Measurements from ENCODE around the gene C4orf51. TPM values are rescaled to one million over a fixed set of nuclear protein-coding genes. Genes with fewer than 3 reads are reported as not detected.

Gene C4orf51
- total and polyA plus RNA-seq, 9 donors, result not detected

DNA sequence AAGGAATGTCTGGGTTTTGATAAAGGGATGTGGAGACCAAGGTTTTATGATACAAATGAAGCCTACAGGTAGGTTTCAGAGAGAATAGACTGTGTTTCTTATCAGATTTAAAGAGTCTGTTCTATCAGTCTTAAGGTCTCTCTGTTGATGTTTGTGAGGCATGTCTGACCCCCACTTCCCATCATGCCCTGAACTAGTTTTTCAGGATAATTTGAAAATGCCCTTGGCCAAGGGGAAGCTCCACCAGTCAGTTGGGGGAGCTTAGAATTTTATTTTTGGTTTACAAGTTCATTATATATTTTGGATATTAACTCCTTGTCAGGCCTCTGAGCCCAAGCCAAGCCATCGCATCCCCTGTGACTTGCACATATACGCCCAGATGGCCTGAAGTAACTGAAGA lies 18.6 kb downstream of the C4orf51 start:
- Histone ChIP-seq H3K4me1 (ENCODE audit: control insufficient read depth, insufficient read depth, low read length) (no peaks in the 10 kb centered on the region), H3K27me3 (ENCODE audit: control insufficient read depth, insufficient read depth, low read length) (no peaks in the 10 kb centered on the region), H3K4me3 (ENCODE audit: low read length) (no peak overlapping the region), H3K27ac (ENCODE audit: low read length) (no peak overlapping the region), H3K36me3 (ENCODE audit: control insufficient read depth, insufficient read depth, low read length) (no peaks in the 10 kb centered on the region), H3K9me3 (replicated peaks; ENCODE audit: control insufficient read depth, low read depth, low read length) (no peaks in the 10 kb centered on the region)
- WGBS (ENCODE audit: insufficient coverage), result no CpG with 5 or more reads among the region's 2 CpGs
- DNase-seq, result no peak

DNA sequence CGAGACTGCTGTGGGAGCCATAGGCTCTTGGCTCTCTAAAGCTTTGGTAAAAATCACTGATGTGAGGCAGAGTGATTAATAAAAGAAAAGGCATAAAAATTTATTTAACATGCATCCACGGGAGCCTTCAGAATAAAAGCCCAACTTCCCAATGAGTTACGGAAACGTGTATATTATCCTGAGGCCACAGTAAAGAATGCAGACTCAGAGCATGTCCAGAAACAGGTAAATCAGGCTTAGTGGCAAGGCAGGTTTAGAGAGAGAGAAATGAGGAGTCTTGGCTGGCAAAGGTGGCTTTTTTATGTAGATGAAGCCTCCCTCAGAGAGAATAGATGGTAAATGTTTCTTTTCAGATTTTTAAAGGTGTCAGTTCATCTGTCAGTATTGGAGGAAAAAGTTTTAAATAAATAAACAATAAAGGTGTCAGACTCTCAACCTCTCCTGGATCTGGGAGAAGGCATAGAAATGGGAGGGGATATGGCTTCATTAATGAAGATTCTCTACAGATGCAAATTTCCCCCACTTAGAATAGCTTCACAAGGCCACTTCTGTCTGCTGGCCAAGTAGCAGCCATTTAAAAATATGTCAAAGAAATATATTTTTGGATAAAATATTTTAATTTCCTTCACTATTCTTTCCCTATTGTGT lies 24.0 kb downstream of the C4orf51 start:
- 58% methylated on average over 3 of the region's 4 CpGs for WGBS (ENCODE audit: insufficient coverage)
- Histone ChIP-seq H3K36me3 (ENCODE audit: control insufficient read depth, insufficient read depth, low read length) (no peaks in the 10 kb centered on the region), H3K27ac (ENCODE audit: low read length) (no peak overlapping the region), H3K9me3 (replicated peaks; ENCODE audit: control insufficient read depth, low read depth, low read length) (no peaks in the 10 kb centered on the region), H3K4me1 (ENCODE audit: control insufficient read depth, insufficient read depth, low read length) (no peaks in the 10 kb centered on the region), H3K4me3 (ENCODE audit: low read length) (no peak overlapping the region), H3K27me3 (ENCODE audit: control insufficient read depth, insufficient read depth, low read length) (no peaks in the 10 kb centered on the region)
- no peak for DNase-seq

DNA sequence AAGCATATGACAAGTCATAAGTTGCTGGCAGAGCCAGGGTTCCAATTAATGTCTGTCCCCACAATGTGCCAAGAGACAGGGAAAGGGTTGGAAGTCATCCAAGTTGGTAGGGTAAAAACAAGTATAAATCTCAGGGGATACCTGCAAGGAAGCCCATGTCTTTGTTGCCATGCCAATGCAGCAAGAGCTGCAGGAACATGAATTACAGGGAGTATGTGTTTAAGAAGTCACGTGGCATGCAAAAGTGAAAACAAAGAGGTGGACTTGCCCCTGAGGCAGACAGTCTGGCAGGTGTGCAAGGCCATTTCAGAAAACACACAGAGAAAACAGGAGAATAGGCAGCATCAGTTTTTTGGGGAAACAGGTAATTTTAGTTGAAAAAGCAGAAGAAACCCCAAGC lies 29.4 kb downstream of the C4orf51 start:
- Histone ChIP-seq H3K27me3 (ENCODE audit: control insufficient read depth, insufficient read depth, low read length) (no peaks in the 10 kb centered on the region), H3K4me3 (ENCODE audit: low read length) (no peak overlapping the region), H3K9me3 (replicated peaks; ENCODE audit: control insufficient read depth, low read depth, low read length) (peaks cover 7% of the 10 kb centered on the region), H3K4me1 (ENCODE audit: control insufficient read depth, insufficient read depth, low read length) (no peaks in the 10 kb centered on the region), H3K27ac (ENCODE audit: low read length) (no peak overlapping the region), H3K36me3 (ENCODE audit: control insufficient read depth, insufficient read depth, low read length) (no peaks in the 10 kb centered on the region)
- DNase-seq, result no peak
- 80% methylated on average over 1 of the region's 1 CpG for WGBS (ENCODE audit: insufficient coverage)

DNA sequence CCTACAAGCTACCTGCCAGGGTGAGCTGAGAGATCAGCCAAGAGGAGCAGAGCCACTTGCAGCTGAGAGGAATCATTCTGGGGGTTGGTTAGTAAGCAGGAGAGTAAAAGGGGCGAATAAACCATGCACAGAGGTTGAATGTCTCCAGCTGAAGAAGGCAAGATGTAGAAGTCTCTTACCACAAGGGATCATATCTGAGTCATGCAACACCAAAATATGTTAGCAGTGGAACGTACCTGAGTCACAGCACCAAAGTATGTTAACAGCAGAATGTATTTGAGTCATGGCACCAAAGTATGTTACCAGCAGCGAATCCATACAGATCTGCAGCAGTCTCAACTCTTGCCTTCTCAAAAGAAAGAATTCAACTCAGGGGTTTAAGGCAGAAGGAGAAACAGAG lies 29.9 kb downstream of the C4orf51 start:
- Histone ChIP-seq H3K9me3 (replicated peaks; ENCODE audit: control insufficient read depth, low read depth, low read length) (peaks cover 7% of the 10 kb centered on the region), H3K4me3 (ENCODE audit: low read length) (no peak overlapping the region), H3K27ac (ENCODE audit: low read length) (no peak overlapping the region), H3K27me3 (ENCODE audit: control insufficient read depth, insufficient read depth, low read length) (no peaks in the 10 kb centered on the region), H3K36me3 (ENCODE audit: control insufficient read depth, insufficient read depth, low read length) (no peaks in the 10 kb centered on the region), H3K4me1 (ENCODE audit: control insufficient read depth, insufficient read depth, low read length) (no peaks in the 10 kb centered on the region)
- no peak for DNase-seq
- no CpG with 5 or more reads among the region's 3 CpGs for WGBS (ENCODE audit: insufficient coverage)

DNA sequence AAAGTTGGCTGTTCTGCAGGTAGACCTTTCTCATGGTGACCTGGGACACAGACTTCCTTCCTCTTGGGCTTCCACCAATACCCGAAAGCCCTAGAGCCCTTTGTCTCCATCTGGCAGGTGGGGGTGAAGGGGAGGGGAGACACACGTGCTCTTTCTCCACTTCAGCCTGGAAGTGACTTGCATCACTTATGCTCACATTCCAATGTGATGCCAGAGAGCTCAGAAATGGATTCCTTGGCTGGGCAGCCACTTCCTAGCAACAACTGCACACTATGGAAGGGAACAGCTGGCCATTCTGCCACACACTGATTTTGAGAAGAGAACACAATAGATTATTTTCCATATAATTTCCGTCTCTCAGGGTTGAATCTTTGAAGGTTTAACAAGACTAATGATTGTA lies 36.3 kb downstream of the C4orf51 start:
- H3K27ac ChIP-seq (ENCODE audit: low read length), result peak overlapping the region; percentile 83
- no peaks in the 10 kb centered on the region for H3K36me3 ChIP-seq (ENCODE audit: control insufficient read depth, insufficient read depth, low read length)
- DNase-seq, result peak; percentile 89
- H3K4me1 ChIP-seq (ENCODE audit: control insufficient read depth, insufficient read depth, low read length), result peaks cover 22% of the 10 kb centered on the region
- WGBS (ENCODE audit: insufficient coverage), result no CpG with 5 or more reads among the region's 3 CpGs
- peaks cover 3% of the 10 kb centered on the region for H3K9me3 ChIP-seq (replicated peaks; ENCODE audit: control insufficient read depth, low read depth, low read length)
- H3K4me3 ChIP-seq (ENCODE audit: low read length), result no peak overlapping the region
- H3K27me3 ChIP-seq (ENCODE audit: control insufficient read depth, insufficient read depth, low read length), result no peaks in the 10 kb centered on the region

DNA sequence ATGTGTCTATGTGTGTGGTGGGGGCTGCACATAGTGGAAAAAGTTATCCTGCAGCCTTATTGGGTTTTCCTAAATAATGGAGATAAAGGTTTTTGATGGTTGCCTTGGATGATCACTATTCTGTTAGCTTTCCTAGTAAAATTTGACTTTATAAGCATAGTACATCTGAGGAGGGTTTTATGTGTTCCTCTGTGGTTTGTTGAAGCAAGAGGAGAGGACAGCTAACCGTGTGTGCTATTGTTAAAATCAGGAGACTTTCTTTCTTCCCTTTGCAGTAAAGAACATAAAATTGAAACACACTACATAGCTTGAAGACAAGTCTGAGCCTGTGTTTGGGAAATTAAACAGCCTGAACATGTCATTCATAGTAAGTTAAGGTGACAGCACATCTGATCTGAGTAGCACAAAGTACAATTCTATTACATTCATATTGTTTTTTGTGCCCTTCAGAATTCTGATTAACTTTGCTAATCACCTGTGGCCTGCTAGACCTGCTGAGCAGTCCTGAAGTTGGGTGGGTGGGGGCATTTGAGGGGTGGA lies 36.8 kb downstream of the C4orf51 start:
- Histone ChIP-seq H3K4me3 (ENCODE audit: low read length) (no peak overlapping the region), H3K27me3 (ENCODE audit: control insufficient read depth, insufficient read depth, low read length) (no peaks in the 10 kb centered on the region), H3K9me3 (replicated peaks; ENCODE audit: control insufficient read depth, low read depth, low read length) (peaks cover 2% of the 10 kb centered on the region), H3K36me3 (ENCODE audit: control insufficient read depth, insufficient read depth, low read length) (no peaks in the 10 kb centered on the region), H3K27ac (ENCODE audit: low read length) (peak overlapping the region; percentile 83), H3K4me1 (ENCODE audit: control insufficient read depth, insufficient read depth, low read length) (peaks cover 26% of the 10 kb centered on the region)
- DNase-seq, result no peak
- WGBS (ENCODE audit: insufficient coverage), result no CpG with 5 or more reads among the region's 1 CpG

DNA sequence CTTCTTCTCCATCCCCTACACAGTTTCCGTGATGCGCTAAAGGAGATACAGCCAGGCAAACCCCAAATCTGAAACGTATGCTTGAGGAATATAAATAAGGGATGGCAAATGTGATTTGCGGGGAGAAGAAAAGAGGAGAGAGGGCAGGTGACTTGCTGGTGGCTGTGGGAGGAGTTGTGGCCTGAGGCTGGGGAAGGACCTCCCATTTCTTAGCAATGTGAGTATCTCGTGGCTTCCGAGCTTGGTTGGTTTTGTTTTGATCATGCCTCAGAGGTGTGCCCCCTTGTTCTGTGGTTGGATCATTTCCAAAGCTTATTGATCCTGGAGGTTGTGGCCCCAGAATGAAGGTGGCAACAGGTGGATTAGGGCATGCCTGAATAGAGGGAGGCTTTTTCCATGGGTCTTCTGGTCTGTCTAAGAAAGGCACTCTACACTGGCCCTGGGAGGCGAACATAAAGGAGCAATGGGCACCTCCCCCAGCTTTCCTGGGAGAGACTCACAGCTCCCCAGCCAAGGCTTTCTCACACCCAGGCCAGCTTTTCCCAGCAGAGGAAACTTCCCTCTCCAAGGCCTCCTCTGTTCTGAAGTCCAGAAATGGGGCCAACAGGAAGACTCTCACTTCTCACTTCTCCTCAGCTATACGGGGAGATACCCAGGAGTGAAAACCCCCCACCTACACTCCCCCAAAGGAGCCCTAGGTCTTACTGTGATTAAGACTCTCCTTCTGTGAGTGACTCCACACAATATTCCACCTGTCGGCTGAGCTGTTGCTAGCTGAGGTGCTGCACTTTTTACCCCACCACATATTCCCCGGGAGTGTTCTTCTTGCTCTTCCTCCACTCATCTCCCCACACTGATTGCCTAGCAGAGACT lies 40.0 kb downstream of the C4orf51 start:
- H3K4me3 ChIP-seq (ENCODE audit: low read length), result no peak overlapping the region
- 71% methylated on average over 5 of the region's 10 CpGs for WGBS (ENCODE audit: insufficient coverage)
- H3K9me3 ChIP-seq (replicated peaks; ENCODE audit: control insufficient read depth, low read depth, low read length), result no peaks in the 10 kb centered on the region
- no peaks in the 10 kb centered on the region for H3K27me3 ChIP-seq (ENCODE audit: control insufficient read depth, insufficient read depth, low read length)
- H3K36me3 ChIP-seq (ENCODE audit: control insufficient read depth, insufficient read depth, low read length), result no peaks in the 10 kb centered on the region
- H3K4me1 ChIP-seq (ENCODE audit: control insufficient read depth, insufficient read depth, low read length), result peaks cover 26% of the 10 kb centered on the region
- no peak overlapping the region for H3K27ac ChIP-seq (ENCODE audit: low read length)
- DNase-seq, result no peak

DNA sequence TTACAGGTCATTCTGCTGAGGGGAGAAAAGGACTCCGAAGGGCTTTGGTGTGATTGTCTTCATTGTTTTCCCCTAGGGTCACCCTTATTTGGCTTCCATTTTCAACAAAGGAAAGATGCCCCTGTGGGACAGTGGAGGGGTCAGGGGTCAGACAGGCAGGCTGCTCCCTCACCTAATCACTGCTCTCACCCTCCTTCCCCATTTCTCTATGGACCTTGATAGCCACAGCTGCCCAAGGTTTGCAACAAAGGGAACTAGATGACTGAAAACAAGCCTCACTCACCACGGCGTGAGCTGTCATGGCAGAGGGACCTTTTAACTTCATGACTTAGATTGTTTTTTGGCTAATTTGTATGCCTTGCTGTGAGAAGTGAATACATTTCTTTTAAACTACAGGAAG lies 40.7 kb downstream of the C4orf51 start:
- no peak for DNase-seq
- no peak overlapping the region for H3K4me3 ChIP-seq (ENCODE audit: low read length)
- H3K27ac ChIP-seq (ENCODE audit: low read length), result no peak overlapping the region
- H3K4me1 ChIP-seq (ENCODE audit: control insufficient read depth, insufficient read depth, low read length), result peaks cover 26% of the 10 kb centered on the region
- no peaks in the 10 kb centered on the region for H3K27me3 ChIP-seq (ENCODE audit: control insufficient read depth, insufficient read depth, low read length)
- WGBS (ENCODE audit: insufficient coverage), result 90% methylated on average over 2 of the region's 3 CpGs
- H3K36me3 ChIP-seq (ENCODE audit: control insufficient read depth, insufficient read depth, low read length), result no peaks in the 10 kb centered on the region
- no peaks in the 10 kb centered on the region for H3K9me3 ChIP-seq (replicated peaks; ENCODE audit: control insufficient read depth, low read depth, low read length)

DNA sequence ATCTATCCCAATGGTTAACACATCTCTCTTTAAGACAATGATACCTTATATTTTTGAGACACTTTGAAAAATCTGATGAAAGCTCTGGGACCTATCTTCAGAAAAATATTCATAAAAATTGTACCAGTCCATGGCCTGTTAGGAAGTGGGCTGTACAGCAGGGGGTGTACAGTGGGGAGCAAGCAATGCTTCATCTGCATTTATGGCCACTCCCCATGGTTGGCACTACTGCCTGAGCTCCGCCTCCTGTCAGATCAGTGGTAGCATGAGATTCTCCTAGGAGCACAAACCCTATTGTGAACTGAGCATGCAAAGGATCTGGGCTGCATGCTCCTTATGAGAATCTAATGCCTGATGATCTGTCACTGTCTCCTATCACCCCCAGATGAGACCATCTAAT lies 42.6 kb downstream of the C4orf51 start:
- no peak overlapping the region for H3K27ac ChIP-seq (ENCODE audit: low read length)
- WGBS (ENCODE audit: insufficient coverage), result 100% methylated on average over 1 of the region's 1 CpG
- peaks cover 19% of the 10 kb centered on the region for H3K4me1 ChIP-seq (ENCODE audit: control insufficient read depth, insufficient read depth, low read length)
- no peaks in the 10 kb centered on the region for H3K27me3 ChIP-seq (ENCODE audit: control insufficient read depth, insufficient read depth, low read length)
- H3K4me3 ChIP-seq (ENCODE audit: low read length), result no peak overlapping the region
- H3K9me3 ChIP-seq (replicated peaks; ENCODE audit: control insufficient read depth, low read depth, low read length), result no peaks in the 10 kb centered on the region
- no peaks in the 10 kb centered on the region for H3K36me3 ChIP-seq (ENCODE audit: control insufficient read depth, insufficient read depth, low read length)
- no peak for DNase-seq

DNA sequence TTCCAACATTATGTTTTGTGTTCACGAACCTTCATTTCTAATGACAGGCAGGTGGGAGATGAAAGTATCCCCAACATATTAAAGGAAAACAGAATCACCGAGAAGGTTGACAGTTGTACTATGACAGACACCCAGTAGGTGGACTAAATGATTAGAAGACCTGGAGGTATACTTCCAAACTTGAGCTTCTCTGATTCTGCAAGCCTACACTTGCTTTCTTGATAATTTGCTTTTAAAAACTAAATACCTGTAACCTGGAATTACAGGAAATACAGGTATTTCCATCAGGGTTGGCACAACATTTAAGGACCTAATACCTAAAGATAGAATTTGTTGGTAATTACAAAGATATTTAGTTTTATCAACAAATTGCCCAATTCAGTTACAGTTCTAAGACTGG lies 43.4 kb downstream of the C4orf51 start:
- Histone ChIP-seq H3K9me3 (replicated peaks; ENCODE audit: control insufficient read depth, low read depth, low read length) (no peaks in the 10 kb centered on the region), H3K27ac (ENCODE audit: low read length) (no peak overlapping the region), H3K36me3 (ENCODE audit: control insufficient read depth, insufficient read depth, low read length) (no peaks in the 10 kb centered on the region), H3K27me3 (ENCODE audit: control insufficient read depth, insufficient read depth, low read length) (no peaks in the 10 kb centered on the region), H3K4me3 (ENCODE audit: low read length) (no peak overlapping the region), H3K4me1 (ENCODE audit: control insufficient read depth, insufficient read depth, low read length) (peaks cover 17% of the 10 kb centered on the region)
- WGBS (ENCODE audit: insufficient coverage), result no CpG with 5 or more reads among the region's 2 CpGs
- DNase-seq, result no peak

Measured in muscle of leg (tissue), 11 donors.